Measurements from ENCODE around the gene KIAA0232.

DNA sequence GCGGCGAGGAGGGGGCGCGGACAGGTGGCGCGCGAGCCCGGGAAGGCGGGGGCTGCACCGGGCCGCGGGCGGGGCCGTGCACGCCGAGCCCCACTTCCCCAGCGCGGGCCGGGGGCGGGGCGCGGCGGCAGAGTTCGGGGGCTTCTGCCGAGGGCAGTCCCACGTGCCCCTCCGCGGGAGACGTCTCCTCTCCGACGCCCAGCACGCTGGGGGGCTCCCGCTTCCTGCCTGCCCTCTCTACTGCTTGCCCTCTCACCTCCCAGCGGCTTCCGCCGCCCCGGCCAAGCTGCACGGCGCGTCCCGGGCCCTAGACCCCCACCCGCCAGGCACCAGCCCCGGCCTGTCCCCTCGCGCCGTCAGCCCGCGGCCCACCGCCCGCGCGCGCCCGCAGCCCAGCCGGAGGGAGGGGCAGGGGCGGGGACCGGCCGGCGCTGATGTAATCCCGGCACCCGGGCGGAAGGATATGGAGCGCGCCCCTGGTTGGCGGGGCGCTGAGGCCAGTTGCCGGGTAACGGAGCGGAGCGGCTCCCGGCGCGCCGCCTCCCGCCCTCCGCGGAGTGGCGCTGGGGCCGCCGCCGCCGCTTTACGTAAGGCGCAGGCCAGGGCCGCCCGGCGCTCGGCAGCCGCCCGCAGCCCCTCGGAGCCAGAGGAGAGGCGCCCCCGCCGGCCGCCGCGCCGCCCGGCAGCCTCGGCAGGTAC, at the start of gene KIAA0232:
- TF ChIP-seq, protein P1, sequence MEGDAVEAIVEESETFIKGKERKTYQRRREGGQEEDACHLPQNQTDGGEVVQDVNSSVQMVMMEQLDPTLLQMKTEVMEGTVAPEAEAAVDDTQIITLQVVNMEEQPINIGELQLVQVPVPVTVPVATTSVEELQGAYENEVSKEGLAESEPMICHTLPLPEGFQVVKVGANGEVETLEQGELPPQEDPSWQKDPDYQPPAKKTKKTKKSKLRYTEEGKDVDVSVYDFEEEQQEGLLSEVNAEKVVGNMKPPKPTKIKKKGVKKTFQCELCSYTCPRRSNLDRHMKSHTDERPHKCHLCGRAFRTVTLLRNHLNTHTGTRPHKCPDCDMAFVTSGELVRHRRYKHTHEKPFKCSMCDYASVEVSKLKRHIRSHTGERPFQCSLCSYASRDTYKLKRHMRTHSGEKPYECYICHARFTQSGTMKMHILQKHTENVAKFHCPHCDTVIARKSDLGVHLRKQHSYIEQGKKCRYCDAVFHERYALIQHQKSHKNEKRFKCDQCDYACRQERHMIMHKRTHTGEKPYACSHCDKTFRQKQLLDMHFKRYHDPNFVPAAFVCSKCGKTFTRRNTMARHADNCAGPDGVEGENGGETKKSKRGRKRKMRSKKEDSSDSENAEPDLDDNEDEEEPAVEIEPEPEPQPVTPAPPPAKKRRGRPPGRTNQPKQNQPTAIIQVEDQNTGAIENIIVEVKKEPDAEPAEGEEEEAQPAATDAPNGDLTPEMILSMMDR (conservative IDR thresholded peaks at IDR 0.05 in 1 of 2, IDR thresholded peaks at IDR 0.05 in 1 of 2; ENCODE audit: extremely low read depth in 1 of 2, insufficient read depth in 1 of 2, low read depth in 1 of 2, low read length in 2 of 2) = no peak
- TF ChIP-seq EZH2 (IDR thresholded peaks at IDR 0.05; ENCODE audit: borderline replicate concordance, low read length) = no peak

Measured in mammary epithelial cell (primary cell).